Myometrial cell (primary cell): ENCODE measurements around the gene PCDHGB5. TPM values are rescaled to one million over a fixed set of nuclear protein-coding genes. Genes with fewer than 3 reads are reported as not detected.

ENCODE experiments used
- total RNA-seq: library from RNA; depleted of rRNA; stranded (reverse); fragments of >200 nt; gene quantifications from 2 replicates; pipeline ENCODE4 v1.2.3, GENCODE V29; 2015

The PCDHGB5 gene
- total RNA-seq, result 6.7 and 7.2 TPM in 2 replicates

DNA sequence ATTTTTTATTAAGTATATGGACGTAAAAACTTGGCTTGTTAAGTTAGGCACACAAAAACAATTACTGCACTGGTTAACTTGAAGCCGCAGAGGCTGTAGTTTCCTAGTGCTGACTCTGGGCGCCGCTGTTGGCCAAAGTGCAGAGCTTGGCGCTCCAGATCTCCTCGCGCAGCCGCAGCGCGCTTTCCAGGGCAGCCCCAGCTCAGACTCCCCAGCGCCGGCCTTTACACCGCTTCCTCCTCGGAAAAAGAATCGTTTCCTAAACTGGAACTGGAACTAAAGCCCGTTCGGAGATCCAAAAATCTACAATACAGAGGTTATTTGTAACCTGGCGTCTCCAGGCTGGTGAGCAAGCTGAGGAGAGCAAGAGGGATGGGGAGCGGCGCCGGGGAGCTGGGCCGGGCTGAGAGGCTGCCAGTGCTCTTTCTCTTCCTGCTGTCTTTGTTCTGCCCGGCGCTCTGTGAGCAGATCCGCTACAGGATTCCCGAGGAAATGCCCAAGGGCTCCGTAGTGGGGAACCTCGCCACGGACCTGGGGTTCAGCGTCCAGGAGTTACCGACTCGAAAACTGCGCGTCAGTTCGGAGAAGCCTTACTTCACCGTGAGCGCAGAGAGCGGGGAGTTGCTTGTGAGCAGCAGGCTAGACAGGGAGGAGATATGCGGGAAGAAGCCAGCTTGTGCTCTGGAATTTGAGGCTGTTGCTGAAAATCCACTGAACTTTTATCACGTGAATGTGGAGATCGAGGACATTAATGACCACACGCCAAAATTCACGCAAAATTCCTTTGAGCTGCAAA is at the start of gene PCDHGB5:
PCDHGB5 (plus strand) TSS at position 192 of the 796 bp plus-strand sequence; CDS start at position 373, 181 bp downstream.

DNA sequence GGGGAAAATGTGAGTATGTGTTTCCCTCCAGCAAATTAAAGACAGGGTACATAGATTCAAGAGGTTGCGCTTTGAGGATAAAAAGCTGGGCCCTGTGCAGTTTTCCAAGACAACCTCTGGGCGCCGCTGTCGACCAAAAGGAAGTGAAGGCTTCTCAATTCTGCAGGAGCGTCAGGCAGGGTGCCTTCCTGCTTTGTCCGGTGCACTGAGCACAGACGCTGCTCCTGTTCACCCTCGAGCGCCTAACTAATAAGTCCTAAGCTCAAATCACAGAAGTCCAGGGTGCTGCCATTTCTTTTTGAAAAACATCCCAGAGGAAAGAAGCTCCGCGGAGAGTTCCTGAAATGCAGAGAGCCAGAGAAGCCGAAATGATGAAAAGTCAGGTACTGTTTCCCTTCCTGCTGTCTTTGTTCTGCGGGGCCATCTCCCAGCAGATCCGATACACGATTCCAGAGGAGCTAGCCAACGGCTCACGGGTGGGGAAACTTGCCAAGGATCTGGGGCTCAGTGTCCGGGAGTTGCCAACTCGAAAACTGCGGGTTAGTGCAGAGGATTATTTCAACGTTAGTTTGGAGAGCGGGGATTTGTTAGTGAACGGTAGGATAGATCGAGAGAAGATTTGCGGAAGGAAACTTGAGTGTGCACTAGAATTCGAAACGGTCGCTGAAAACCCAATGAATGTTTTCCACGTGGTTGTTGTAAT is 47.7 kb upstream of the PCDHGB5 start, which contains the start of gene PCDHGB1:
PCDHGB1 (plus strand) TSS at position 183 of the 703 bp plus-strand sequence; CDS start at position 345, 162 bp downstream.

DNA sequence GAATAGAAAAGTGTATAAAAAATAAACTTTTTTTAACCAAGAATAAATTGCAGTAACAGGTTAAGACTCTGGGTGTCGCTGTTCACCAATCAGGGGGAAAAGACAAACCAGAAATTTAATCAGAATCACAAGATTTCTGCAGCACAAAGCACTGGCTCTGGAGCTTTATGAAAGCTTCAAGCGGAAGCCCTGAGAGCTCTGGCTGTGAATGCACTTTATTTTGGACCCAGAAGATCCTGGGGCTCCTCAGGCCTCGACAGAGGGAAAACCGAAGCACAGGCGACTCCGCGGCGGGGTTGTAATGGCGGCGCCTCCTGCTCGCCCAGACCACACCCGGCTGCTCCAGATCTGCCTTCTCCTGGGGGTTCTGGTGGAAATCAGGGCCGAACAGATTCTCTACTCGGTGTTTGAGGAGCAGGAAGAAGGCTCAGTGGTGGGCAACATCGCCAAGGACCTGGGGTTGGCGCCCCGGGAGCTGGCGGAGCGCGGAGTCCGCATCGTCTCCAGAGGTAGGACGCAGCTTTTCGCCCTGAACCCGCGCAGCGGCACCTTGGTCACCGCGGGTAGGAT is 42.8 kb upstream of the PCDHGB5 start, which contains the start of gene PCDHGA4:
PCDHGA4 (plus strand) TSS at position 122 of the 570 bp plus-strand sequence; CDS start at position 209, 87 bp downstream.

DNA sequence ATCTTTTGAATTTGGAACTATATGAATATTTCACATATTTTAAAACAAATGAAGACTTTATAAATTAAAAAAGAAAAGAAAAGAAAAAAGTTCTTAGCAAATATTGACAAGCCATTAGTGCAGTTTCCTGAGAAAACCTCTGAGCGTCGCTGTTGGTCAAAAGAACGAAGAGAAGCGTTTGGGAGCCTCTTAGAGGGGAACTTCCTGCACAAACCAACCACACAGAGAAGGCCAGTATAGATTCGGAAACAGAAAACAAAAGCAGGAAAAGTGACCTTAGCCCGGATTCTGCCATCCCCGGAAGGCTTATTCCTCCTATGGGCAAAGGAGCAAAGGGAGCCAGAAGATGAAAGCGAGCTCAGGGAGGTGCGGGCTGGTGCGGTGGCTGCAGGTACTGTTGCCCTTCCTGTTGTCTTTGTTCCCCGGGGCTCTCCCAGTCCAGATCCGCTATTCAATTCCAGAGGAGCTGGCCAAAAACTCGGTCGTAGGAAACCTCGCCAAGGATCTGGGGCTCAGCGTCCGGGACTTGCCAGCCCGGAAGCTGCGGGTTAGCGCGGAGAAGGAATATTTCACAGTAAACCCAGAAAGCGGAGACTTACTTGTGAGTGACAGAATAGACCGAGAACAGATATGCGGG is 37.8 kb upstream of the PCDHGB5 start, which contains the start of gene PCDHGB2:
PCDHGB2 (plus strand) TSS at position 205 of the 637 bp plus-strand sequence; CDS start at position 347, 142 bp downstream.

DNA sequence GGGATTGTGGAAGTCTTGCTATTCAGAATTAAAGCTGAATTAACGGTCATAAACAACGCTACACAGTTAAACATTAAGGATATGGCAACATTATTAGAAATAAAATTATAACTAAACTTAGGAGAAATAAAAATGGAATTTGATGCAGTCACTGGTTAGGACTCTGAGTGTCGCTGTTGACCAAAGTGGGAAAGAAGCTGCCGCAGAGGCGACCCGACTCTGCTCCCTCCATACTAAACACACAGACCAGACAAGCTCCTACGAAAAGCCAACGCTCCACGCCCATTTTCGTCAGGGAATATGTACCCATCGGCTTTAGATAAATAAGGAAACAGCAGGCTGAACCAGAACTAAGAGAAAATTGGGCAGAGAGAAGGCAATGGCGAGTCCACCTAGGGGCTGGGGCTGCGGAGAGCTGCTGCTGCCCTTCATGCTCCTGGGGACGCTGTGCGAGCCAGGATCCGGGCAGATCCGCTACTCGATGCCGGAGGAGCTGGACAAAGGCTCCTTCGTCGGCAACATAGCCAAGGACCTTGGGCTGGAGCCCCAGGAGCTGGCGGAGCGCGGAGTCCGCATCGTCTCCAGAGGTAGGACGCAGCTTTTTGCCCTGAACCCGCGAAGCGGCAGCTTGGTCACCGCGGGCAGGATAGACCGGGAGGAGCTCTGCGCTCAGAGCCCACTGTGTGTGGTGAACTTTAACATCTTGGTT is 33.6 kb upstream of the PCDHGB5 start, which contains the start of gene PCDHGA5:
PCDHGA5 (plus strand) TSS at position 211 of the 709 bp plus-strand sequence; CDS start at position 380, 169 bp downstream.

DNA sequence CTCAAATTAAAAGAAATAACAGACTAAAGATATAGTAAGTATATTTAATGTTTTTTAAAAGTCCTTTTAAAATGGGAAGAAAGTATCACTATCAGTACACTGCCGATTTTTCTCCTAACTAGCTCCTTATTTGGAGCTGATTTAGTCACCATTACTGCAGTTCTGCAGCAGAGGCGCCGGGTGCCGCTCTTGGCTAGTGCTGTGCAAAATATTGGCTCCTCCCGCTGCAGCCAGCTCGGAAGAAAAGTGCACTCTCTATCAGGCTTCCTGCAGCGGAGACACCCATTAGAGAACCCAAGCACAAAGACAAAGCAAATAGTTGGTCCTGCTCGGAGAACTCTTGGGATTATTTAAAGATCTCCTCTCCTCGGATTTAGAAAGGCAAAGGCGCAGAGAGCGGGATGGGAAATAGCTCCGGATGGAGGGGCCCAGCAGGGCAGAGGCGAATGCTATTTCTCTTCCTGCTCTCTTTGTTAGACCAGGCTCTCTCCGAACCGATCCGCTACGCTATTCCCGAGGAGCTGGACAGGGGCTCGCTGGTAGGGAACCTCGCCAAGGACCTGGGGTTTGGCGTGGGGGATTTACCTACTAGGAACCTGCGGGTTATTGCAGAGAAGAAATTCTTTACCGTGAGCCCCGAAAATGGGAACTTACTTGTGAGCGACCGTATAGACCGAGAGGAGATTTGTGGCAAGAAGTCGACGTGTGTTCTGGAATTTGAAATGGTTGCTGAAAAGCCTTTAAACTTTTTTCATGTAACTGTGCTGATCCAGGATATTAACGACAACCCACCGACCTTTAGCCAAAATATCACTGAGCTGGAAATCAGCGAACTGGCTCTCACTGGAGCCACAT is 27.5 kb upstream of the PCDHGB5 start, which contains the start of gene PCDHGB3:
PCDHGB3 (plus strand) TSS at position 249 of the 855 bp plus-strand sequence; CDS start at position 402, 153 bp downstream.

DNA sequence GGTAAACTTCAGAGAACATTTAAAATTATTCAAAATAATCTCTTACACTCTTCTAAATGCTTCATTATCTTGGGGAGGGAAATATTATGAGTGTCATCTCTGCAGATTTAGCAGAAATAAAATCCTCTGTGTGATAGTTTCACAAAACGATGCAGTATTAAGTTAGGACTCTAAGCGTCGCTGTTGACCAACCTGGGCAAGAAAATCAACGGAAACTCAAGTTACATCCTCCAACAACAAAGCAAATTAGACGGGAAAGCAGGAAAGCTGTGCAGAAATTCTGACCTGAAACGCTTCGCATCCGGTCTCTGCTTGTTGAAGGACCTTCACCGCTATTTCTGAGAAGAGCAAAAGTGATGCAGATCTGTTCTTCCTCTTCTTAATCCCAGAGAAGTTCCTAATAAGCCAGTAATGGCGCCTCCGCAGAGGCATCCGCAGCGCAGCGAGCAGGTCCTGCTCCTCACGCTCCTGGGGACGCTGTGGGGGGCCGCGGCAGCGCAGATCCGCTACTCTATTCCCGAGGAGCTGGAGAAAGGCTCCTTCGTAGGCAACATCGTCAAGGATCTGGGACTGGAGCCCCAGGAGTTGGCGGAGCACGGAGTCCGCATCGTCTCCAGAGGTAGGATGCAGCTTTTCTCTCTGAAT is 24.0 kb upstream of the PCDHGB5 start, which contains the start of gene PCDHGA6:
PCDHGA6 (plus strand) TSS at position 219 of the 645 bp plus-strand sequence; CDS start at position 412, 193 bp downstream.

DNA sequence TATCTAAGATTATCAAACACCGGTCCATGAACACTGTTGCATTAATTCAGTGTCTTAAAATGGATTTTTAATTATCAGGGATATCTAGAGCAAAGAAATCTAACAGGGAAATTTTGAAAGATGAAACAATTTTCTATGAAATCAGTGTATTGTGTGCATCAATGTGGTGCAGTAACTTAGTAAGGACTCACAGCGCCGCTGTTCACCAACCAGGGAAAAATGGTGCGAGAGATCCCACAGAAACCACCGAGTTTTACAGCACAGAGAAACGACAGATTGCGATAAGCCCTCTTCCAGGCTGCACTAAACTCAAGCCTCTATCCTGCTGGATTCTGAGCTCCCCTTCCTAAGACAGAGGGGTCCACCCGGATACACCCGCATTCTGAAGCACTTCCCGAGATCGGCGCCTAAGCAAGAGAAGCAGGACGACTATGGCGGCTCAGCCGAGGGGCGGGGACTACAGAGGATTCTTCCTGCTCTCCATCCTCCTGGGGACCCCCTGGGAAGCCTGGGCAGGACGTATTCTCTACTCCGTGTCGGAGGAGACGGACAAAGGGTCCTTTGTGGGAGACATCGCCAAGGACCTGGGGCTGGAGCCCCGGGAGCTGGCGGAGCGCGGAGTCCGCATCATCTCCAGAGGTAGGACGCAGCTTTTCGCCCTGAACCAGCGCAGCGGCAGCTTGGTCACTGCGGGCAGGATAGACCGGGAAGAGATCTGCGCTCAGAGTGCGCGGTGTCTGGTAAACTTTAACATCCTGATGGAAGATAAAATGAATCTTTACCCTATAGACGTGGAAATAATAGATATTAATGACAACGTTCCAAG is 15.1 kb upstream of the PCDHGB5 start, which contains the start of gene PCDHGA7:
PCDHGA7 (plus strand) TSS at position 274 of the 826 bp plus-strand sequence; CDS start at position 432, 158 bp downstream.

DNA sequence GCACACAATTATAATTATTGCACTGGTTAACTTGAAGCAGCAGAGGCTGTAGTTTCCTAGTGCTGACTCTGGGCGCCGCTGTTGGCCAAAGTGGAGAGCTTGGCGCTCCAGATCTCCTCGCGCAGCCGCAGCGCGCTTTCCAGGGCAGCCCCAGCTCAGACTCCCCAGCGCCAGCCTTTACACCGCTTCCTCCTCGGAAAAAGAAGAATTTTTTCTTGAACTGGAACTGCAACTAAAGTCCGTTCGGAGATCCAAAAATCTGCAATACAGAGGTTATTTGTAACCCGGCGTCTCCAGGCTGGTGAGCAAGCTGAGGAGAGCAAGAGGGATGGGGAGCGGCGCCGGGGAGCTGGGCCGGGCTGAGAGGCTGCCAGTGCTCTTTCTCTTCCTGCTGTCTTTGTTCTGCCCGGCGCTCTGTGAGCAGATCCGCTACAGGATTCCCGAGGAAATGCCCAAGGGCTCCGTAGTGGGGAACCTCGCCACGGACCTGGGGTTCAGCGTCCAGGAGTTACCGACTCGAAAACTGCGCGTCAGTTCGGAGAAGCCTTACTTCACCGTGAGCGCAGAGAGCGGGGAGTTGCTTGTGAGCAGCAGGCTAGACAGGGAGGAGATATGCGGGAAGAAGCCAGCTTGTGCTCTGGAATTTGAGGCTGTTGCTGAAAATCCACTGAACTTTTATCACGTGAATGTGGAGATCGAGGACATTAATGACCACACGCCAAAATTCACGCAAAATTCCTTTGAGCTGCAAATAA is 10.0 kb upstream of the PCDHGB5 start, which contains the start of gene PCDHGB4:
PCDHGB4 (plus strand) TSS at position 142 of the 755 bp plus-strand sequence; CDS start at position 329, 187 bp downstream.

DNA sequence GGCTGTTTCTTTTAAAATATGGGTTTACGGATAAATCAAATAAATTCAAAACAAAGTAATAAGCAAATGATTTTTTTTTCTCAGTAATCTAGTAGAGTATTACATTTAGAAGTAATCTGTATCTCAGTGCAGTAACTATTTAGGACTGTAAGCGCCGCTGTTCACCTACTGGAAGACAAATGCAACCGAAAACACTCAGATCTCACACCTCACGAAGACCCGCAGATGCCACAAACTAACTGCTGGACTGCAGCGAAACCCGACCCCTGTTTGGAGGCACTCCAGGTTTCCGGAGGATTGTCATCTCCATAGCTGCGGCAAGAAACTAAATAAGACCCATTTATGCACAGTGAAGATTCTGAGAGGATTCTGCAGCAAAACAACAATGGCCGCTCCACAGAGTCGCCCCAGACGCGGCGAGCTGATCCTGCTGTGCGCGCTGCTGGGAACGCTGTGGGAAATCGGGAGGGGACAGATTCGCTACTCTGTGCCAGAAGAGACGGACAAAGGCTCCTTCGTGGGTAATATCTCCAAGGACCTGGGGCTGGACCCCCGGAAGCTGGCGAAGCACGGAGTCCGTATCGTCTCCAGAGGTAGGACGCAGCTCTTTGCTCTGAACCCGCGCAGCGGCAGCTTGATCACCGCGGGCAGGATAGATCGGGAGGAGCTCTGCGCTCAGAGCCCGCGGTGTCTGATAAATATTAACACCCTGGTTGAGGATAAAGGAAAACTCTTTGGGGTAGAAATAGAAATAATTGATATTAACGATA is 5.1 kb upstream of the PCDHGB5 start, which contains the start of gene PCDHGA8:
PCDHGA8 (plus strand) TSS at position 205 of the 770 bp plus-strand sequence; CDS start at position 386, 181 bp downstream.

DNA sequence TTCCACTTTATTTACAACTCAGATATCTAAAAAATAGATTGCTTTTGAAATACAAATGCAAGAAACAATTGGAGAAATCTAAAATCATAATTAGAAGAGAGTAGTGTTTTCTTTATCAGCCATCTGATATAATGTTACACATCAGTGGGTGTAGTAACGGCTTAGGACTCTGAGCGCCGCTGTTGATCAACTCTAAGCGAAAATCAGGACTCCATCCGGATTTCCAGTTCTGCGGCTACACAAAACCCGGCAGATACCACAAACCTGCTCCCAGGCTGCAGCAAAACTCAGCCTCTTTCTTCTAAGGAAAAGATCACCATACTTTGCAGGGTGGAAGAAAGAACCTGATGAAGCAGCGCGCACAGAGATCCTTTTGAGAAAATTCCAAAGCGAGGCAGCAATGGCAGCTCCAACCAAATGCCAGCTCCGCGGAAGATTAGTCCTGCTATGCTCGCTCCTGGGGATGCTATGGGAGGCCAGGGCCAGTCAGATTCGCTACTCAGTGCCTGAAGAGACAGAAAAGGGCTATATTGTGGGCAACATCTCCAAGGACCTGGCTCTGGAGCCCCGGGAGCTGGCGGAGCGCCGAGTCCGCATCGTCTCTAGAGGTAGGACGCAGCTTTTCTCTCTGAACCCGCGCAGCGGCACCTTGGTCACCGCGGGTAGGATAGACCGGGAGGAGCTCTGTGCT is 5.0 kb downstream of the PCDHGB5 start, which contains the start of gene PCDHGA9:
PCDHGA9 (plus strand) TSS at position 226 of the 691 bp plus-strand sequence; CDS start at position 401, 175 bp downstream.

DNA sequence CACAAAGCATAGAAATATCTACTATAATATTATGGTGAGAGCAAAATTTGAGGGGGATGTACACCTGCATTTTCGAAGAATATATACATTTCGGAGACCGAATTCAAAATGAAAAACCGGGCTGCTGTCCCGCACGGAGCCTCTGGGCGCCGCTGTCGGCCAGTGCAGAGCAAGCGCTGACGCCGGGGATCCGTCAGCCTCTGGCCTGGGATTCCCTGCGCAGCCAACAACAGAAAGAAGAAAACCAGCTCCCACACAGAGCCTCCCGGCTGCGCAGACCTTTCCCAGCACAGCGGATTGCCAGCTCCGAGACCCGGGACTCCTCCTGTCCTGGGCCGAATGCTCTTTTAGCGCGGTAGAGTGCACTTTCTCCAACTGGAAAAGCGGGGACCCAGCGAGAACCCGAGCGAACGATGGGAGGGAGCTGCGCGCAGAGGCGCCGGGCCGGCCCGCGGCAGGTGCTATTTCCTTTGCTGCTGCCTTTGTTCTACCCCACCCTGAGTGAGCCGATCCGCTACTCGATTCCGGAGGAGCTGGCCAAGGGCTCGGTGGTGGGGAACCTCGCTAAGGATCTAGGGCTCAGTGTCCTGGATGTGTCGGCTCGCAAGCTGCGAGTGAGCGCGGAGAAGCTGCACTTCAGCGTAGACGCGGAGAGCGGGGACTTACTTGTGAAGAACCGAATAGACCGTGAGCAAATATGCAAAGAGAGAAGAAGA is 10.2 kb downstream of the PCDHGB5 start, which contains the start of gene PCDHGB6:
PCDHGB6 (plus strand) TSS at position 232 of the 716 bp plus-strand sequence; CDS start at position 414, 182 bp downstream.

DNA sequence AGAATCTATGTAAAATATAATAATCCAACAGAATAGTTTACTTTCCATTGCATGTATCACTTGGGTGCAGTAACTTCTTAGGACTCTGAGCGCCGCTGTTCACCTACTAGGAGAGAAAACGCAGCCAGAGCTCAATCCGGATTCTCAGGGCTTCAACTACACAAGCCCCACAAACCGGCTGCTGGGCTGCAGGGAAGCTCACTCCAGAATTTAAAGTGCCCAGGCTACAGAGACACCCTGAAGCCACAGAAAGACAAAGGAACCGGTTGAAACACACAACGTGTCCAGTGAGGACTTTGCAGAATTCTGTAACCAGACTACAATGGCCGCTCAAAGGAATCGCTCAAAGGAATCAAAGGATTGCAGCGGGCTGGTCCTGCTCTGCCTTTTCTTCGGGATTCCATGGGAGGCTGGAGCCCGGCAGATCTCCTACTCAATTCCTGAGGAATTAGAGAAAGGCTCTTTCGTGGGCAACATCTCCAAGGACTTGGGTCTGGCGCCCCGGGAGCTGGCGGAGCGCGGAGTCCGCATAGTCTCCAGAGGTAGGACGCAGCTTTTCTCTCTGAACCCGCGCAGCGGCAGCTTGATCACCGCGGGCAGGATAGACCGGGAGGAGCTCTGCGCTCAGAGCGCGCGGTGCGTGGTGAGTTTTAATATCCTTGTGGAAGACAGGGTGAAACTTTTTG is 15.2 kb downstream of the PCDHGB5 start, which contains the start of gene PCDHGA10:
PCDHGA10 (plus strand) TSS at position 134 of the 686 bp plus-strand sequence; CDS start at position 323, 189 bp downstream.

DNA sequence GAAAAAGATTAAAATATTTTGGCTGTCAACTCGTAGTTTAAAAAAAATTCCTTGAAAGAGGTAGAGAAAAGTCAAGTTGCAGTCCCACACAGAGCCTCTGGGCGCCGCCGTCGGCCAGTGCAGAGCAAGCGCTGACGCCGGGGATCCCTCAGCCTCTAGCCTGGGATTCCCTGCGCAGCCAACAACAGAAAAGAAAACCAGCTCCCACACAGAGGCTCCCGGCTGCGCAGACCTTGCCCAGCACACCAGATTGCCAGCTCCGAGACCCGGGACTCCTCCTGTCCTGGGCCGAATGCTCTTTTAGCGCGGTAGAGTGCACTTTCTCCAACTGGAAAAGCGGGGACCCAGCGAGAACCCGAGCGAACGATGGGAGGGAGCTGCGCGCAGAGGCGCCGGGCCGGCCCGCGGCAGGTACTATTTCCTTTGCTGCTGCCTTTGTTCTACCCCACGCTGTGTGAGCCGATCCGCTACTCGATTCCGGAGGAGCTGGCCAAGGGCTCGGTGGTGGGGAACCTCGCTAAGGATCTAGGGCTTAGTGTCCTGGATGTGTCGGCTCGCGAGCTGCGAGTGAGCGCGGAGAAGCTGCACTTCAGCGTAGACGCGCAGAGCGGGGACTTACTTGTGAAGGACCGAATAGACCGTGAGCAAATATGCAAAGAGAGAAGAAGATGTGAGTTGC is 19.9 kb downstream of the PCDHGB5 start, which contains the start of gene PCDHGB7:
PCDHGB7 (plus strand) TSS at position 184 of the 679 bp plus-strand sequence; CDS start at position 367, 183 bp downstream.

